Endothelial cell of umbilical vein (primary cell): ENCODE results near the gene NBEAL1. TPM values are rescaled to one million over a fixed set of nuclear protein-coding genes. Genes with fewer than 3 reads are reported as not detected.
A peak's percentile ranks its signal among the peaks of the same experiment; 100 is the strongest.

Source experiments
- BruUV-seq: library from RNA; stranded (reverse); fragments of 400-500 nt; replicated peaks from 2 replicates; lab custom pipeline; 2021; lab: Mats Ljungman, UMichigan
- CTCF ChIA-PET: fragments of 300-600, 350-600 bp; sonication (Branson Sonifier 250); formaldehyde crosslinking; loops from one replicate; lab custom pipeline; 2021; ENCODE audit warnings: antibody characterized with exemption, inconsistent platforms; lab: Charles Lee
- POLR2A ChIA-PET: fragments of 300-600, 350-600 bp; sonication (Branson Sonifier 250); formaldehyde crosslinking; loops from one replicate; lab custom pipeline; 2021; ENCODE audit warnings: antibody characterized with exemption, inconsistent platforms; lab: Charles Lee
- DNase-seq: peaks from one replicate; pipeline ENCODE4 v3.0.0-alpha.2; 2011; ENCODE audit warnings: low read depth, low spot score
- FAIRE-seq: peaks from 2 replicates; lab custom pipeline; 2011; peaks lifted over from hg19 to GRCh38; lab: Jason Lieb, UNC
- H2AFZ ChIP-seq: 2 replicates; pipeline ENCODE4 v1.6.0; 2012; ENCODE audit warnings: low read depth, low read length, control low read depth, inconsistent platforms
- H3K27ac ChIP-seq: 2 replicates; pipeline ENCODE4 v1.5.1; 2011; ENCODE audit warnings: low read depth, mild to moderate bottlenecking, control low read depth, low read length, moderate library complexity; ENCODE audit not compliant: insufficient read depth
- H3K27me3 ChIP-seq, 2 experiments: 2 replicates each; pipeline versions ENCODE4 v1.6.0 to v1.6.1; 2011; ENCODE audit warnings: low read length in 2 of 2, mixed read lengths in 1 of 2; ENCODE audit not compliant: control insufficient read depth in 2 of 2, insufficient read depth in 2 of 2
- H3K36me3 ChIP-seq, 2 experiments: 2 replicates in 1 of 2; 3 replicates in 1 of 2; pipeline ENCODE4 v1.5.1; 2011; ENCODE audit warnings: low read length in 2 of 2, mild to moderate bottlenecking in 1 of 2, moderate library complexity in 1 of 2; ENCODE audit not compliant: control insufficient read depth in 2 of 2, insufficient read depth in 2 of 2; ENCODE audit errors: extremely low read depth in 1 of 2
- H3K4me1 ChIP-seq: 3 replicates; pipeline ENCODE4 v1.5.1; 2011; ENCODE audit warnings: mild to moderate bottlenecking, low read length; ENCODE audit not compliant: control insufficient read depth, insufficient read depth; ENCODE audit errors: extremely low read depth
- H3K4me2 ChIP-seq: 2 replicates; pipeline ENCODE4 v1.6.1; 2011; ENCODE audit warnings: low read length, control low read depth, mixed read lengths; ENCODE audit not compliant: insufficient read depth
- H3K4me3 ChIP-seq, 3 experiments: fragments of 200-600 bp in 1 of 3; sonication (generic), shearing (Covaris generic) in 1 of 3; replicated peaks in 1 of 3; 2 replicates each; pipeline ENCODE4 v1.5.1; 2011 to 2016; ENCODE audit warnings: control low read depth in 3 of 3, low read length in 3 of 3, mild to moderate bottlenecking in 2 of 3, inconsistent platforms in 1 of 3, low read depth in 1 of 3, moderate library complexity in 1 of 3; ENCODE audit not compliant: insufficient read depth in 1 of 3
- H3K79me2 ChIP-seq: 2 replicates; pipeline ENCODE4 v1.6.0; 2012; ENCODE audit warnings: low read length, inconsistent platforms; ENCODE audit not compliant: control insufficient read depth, insufficient read depth
- H3K9ac ChIP-seq: replicated peaks from 2 replicates; pipeline ENCODE3; 2011; ENCODE audit warnings: low read length, control low read depth; ENCODE audit not compliant: insufficient read depth; ENCODE audit errors: extremely low read depth
- H3K9me1 ChIP-seq: replicated peaks from 3 replicates; pipeline ENCODE4 v1.6.0; 2011; ENCODE audit warnings: mild to moderate bottlenecking, low read length; ENCODE audit not compliant: control insufficient read depth, insufficient read depth; ENCODE audit errors: extremely low read depth
- H3K9me3 ChIP-seq: replicated peaks from 2 replicates; pipeline ENCODE4 v1.5.1; 2012; ENCODE audit warnings: low read length, inconsistent platforms; ENCODE audit not compliant: control insufficient read depth, insufficient read depth
- H4K20me1 ChIP-seq: replicated peaks from 2 replicates; pipeline ENCODE3; 2011; ENCODE audit warnings: mild to moderate bottlenecking, low read length; ENCODE audit not compliant: control insufficient read depth, insufficient read depth; ENCODE audit errors: extremely low read depth
- EZH2 ChIP-seq: IDR thresholded peaks from 2 replicates; pipeline ENCODE4 v1.6.1; 2012; ENCODE audit warnings: borderline replicate concordance, low read depth, mild to moderate bottlenecking, moderate library complexity, low read length, inconsistent platforms; ENCODE audit not compliant: severe bottlenecking
- FOS ChIP-seq: IDR thresholded peaks from 2 replicates; pipeline ENCODE4 v1.6.1; 2011; ENCODE audit warnings: mild to moderate bottlenecking, low read length, moderate library complexity, borderline replicate concordance; ENCODE audit not compliant: insufficient read depth
- GATA2 ChIP-seq: IDR thresholded peaks from 2 replicates; pipeline ENCODE4 v1.7.0; 2011; ENCODE audit warnings: low read depth, mild to moderate bottlenecking, moderate library complexity, mixed read lengths, low read length; ENCODE audit not compliant: insufficient read length, insufficient read depth
- JUN ChIP-seq: IDR thresholded peaks from 2 replicates; pipeline ENCODE4 v1.6.1; 2011; ENCODE audit warnings: borderline replicate concordance, low read depth; ENCODE audit not compliant: insufficient read length, insufficient read depth
- MYC ChIP-seq: IDR thresholded peaks from one replicate; pipeline ENCODE4 v1.6.1; 2011; ENCODE audit warnings: mild to moderate bottlenecking, low read depth, low read length
- POLR2A ChIP-seq: IDR thresholded peaks from 2 replicates; pipeline ENCODE4 v1.6.1; 2012; ENCODE audit warnings: low read depth, mild to moderate bottlenecking, control low read depth, low read length
- POLR2AphosphoS5 ChIP-seq: IDR thresholded peaks from 2 replicates; pipeline ENCODE4 v1.6.1; 2012; ENCODE audit warnings: low read depth, mild to moderate bottlenecking, control low read depth, low read length, moderate library complexity; ENCODE audit not compliant: insufficient read depth
- dilution Hi-C: fragments of 300-500 bp; cut with MboI; formaldehyde crosslinking; loops from one replicate; pipeline ENCODE4 v1.15.0; 2019; ENCODE audit warnings: low sequenced_read_pairs; ENCODE audit not compliant: extremely low pct_ligation_motif_present
- intact Hi-C: fragments of 100-400 bp; cut with micrococcal nuclease; formaldehyde crosslinking; loops from one replicate; pipeline ENCODE4 v1.10.0; 2022
- polyA plus RNA-seq, 4 experiments: library from polyadenylated mRNA; depleted of rRNA in 3 of 4; stranded (reverse) in 3 of 4; unstranded in 1 of 4; fragments of >200 nt; gene quantifications; 2 replicates each; pipeline versions ENCODE4 v1.2.1 to v1.2.3, GENCODE V29; 2011 to 2012; ENCODE audit warnings: missing spikeins in 1 of 4
- total RNA-seq: library from RNA; stranded (reverse); gene quantifications from 2 replicates; pipeline ENCODE4 v1.2.3, GENCODE V29; 2021
- TF ChIP-seq, protein P1 (sequence below): IDR thresholded peaks from 2 replicates; pipeline ENCODE4 v1.6.1; 2011; ENCODE audit not compliant: insufficient read depth, insufficient read length
- TF ChIP-seq, protein P2 (sequence below), 2 donors: IDR thresholded peaks; 1 replicate in 1 of 2; 2 replicates in 1 of 2; pipeline ENCODE4 v1.5.1; 2011; ENCODE audit warnings: low read length in 2 of 2, mild to moderate bottlenecking in 2 of 2, moderate library complexity in 2 of 2, control low read depth in 1 of 2, inconsistent platforms in 1 of 2, low read depth in 1 of 2; ENCODE audit not compliant: insufficient read depth in 1 of 2; ENCODE audit errors: extremely low read depth in 1 of 2

Gene NBEAL1
- total and polyA plus RNA-seq, 2 donors (not counting 3 experiments of a cell fraction or from before 2014, with no cell fraction given) = 2.1 to 23.3 TPM

DNA sequence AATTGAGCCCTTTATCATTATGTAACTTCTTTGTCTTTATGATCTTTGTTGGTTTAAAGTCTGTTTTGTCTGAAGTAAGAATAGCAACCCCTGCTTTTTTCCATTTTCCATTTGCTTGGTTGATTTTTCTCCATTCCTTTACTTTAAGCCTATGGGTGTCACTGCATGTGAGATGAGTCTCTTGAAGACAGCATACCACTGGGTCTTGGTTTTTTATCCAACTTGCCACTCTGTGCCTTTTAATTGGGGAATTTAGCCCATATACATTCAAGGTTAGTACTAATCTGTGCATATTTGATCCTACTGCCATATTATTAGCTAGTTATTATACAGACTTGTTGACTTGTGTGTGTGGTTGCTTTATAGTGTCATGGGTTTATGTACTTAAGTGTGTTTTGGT, 89.6 kb downstream of the NBEAL1 start:
- ChIA-PET POLR2A (no interaction called here), CTCF (interaction anchor here (1.9 kb wide), 1 partner anchor 11 kb away, joined by 7 read pairs; no protein-coding TSS in a partner anchor)
- no peaks in the 10 kb centered on the region for H3K9me3 ChIP-seq
- no peak overlapping the region for H2AFZ ChIP-seq
- H3K9ac ChIP-seq = no peak overlapping the region
- dilution Hi-C loops = no loop called here
- no peak overlapping the region for H3K4me3 ChIP-seq
- peaks cover 16% of the 10 kb centered on the region for H3K4me1 ChIP-seq
- no TSS peak for BruUV-seq
- H3K4me2 ChIP-seq = no peak overlapping the region
- no peaks in the 10 kb centered on the region for H4K20me1 ChIP-seq
- intact Hi-C loops = loop anchor here (10.0 kb wide), 1 partner anchor 189 kb away; the partner anchor contains the start of genes CARF and WDR12
- no peak for DNase-seq
- no peaks in the 10 kb centered on the region for H3K79me2 ChIP-seq
- no peak overlapping the region for H3K27ac ChIP-seq
- no peaks in the 10 kb centered on the region for H3K9me1 ChIP-seq
- no peaks in the 10 kb centered on the region for H3K27me3 ChIP-seq
- TF ChIP-seq JUN (no peak), MYC (no peak)
- no peak for FAIRE-seq
- H3K36me3 ChIP-seq = peaks cover 4% of the 10 kb centered on the region in 2 experiments

DNA sequence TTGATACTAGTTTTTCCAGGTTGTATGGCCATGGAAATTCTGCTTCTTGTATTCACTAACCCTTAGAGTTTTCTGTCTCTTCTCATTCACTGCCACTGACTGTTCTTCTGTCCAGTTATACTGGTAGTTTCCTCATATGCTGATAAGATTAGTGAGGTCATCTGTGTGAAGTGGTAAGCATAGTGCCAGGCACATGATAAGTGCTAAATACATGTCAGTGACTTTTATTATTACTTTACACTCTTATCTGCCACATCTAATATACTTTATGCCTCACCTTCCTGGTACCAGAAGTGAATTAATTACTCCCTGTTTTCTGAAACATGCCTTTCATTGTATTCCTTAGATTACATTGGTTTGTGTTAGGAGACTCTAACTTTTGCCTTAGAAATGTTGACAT, 91.3 kb downstream of the NBEAL1 start:
- POLR2A ChIA-PET = no interaction called here
- peak overlapping the region; percentile 46 for H3K4me2 ChIP-seq
- no peaks in the 10 kb centered on the region for H3K27me3 ChIP-seq
- BruUV-seq = no TSS peak
- CTCF ChIA-PET = interaction anchor here (1.6 to 1.9 kb wide), 2 partner anchors 13 to 45 kb away, joined by 3 to 7 read pairs; no protein-coding TSS in a partner anchor
- TF ChIP-seq GATA2 = peak; percentile 98
- peak; percentile 44 for TF ChIP-seq POLR2AphosphoS5
- no peak for TF ChIP-seq EZH2
- TF ChIP-seq MYC = no peak
- TF ChIP-seq, protein P1, sequence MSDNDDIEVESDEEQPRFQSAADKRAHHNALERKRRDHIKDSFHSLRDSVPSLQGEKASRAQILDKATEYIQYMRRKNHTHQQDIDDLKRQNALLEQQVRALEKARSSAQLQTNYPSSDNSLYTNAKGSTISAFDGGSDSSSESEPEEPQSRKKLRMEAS = no peak
- TF ChIP-seq, protein P2, sequence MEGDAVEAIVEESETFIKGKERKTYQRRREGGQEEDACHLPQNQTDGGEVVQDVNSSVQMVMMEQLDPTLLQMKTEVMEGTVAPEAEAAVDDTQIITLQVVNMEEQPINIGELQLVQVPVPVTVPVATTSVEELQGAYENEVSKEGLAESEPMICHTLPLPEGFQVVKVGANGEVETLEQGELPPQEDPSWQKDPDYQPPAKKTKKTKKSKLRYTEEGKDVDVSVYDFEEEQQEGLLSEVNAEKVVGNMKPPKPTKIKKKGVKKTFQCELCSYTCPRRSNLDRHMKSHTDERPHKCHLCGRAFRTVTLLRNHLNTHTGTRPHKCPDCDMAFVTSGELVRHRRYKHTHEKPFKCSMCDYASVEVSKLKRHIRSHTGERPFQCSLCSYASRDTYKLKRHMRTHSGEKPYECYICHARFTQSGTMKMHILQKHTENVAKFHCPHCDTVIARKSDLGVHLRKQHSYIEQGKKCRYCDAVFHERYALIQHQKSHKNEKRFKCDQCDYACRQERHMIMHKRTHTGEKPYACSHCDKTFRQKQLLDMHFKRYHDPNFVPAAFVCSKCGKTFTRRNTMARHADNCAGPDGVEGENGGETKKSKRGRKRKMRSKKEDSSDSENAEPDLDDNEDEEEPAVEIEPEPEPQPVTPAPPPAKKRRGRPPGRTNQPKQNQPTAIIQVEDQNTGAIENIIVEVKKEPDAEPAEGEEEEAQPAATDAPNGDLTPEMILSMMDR (IDR thresholded peaks at IDR 0.05; ENCODE audit: extremely low read depth in 1 of 2, insufficient read depth in 1 of 2, low read depth in 1 of 2, low read length in 2 of 2) = no peak
- TF ChIP-seq POLR2A = no peak
- TF ChIP-seq FOS = peak; percentile 50
- TF ChIP-seq JUN = peak; percentile 68
- peaks cover 4 to 5% of the 10 kb centered on the region in 2 experiments for H3K36me3 ChIP-seq
- intact Hi-C loops (loop anchor here (5.0 to 10.0 kb wide), 2 partner anchors 89 to 191 kb away; partner anchors contain the start of genes CARF and WDR12), dilution Hi-C loops (no loop called here)
- no peaks in the 10 kb centered on the region for H3K9me1 ChIP-seq
- H3K4me3 ChIP-seq = no peak overlapping the region
- FAIRE-seq (peak; percentile 89), DNase-seq (peak; percentile 81)
- no peaks in the 10 kb centered on the region for H3K9me3 ChIP-seq
- H3K9ac ChIP-seq = no peak overlapping the region
- H2AFZ ChIP-seq = no peak overlapping the region
- no peaks in the 10 kb centered on the region for H3K79me2 ChIP-seq
- H3K4me1 ChIP-seq = peaks cover 16% of the 10 kb centered on the region
- no peaks in the 10 kb centered on the region for H4K20me1 ChIP-seq
- peak overlapping the region; percentile 37 for H3K27ac ChIP-seq
